Measurements from ENCODE around the gene CDH4.

DNA sequence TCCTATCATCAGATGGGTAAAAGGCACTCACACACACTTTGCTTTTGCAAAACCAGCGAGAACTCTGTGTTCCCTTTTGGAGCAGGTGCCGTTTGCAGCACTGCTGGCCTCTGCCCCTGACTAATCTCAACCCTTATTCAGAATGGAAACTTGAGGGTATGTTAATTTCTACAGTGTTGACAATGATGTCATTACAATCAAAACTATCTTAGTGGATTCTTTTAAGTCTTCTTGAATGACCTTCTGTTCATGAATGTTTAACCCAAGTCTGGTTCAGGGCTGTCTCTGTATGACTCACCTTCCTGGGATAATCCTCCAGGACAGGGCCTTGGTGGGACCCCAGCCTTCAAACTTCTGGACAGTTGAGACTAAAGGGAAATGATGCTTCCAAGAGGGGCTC lies 197.9 kb downstream of the CDH4 start:
- no peak for TF ChIP-seq CTCF (IDR thresholded peaks at IDR 0.05)
- TF ChIP-seq POLR2AphosphoS5 (IDR thresholded peaks at IDR 0.05; ENCODE audit: low read depth, low read length) = no peak
- TF ChIP-seq TCF7L2 (IDR thresholded peaks at IDR 0.05; ENCODE audit: low read depth, low read length) = no peak
- no peak for TF ChIP-seq SIN3A (IDR thresholded peaks at IDR 0.05; ENCODE audit: borderline replicate concordance, insufficient read depth, low read depth, low read length)
- no peak for TF ChIP-seq REST (IDR thresholded peaks at IDR 0.05; ENCODE audit: insufficient read depth in 1 of 2, low read depth in 2 of 2, low read length in 1 of 2)
